ENCODE measurements around the gene VWA1.
"Not testable (repeated sequence)": the region's sequence is repeated elsewhere in the genome, so short reads cannot be mapped to it uniquely, and the experiment has no call there.

Gene VWA1

DNA sequence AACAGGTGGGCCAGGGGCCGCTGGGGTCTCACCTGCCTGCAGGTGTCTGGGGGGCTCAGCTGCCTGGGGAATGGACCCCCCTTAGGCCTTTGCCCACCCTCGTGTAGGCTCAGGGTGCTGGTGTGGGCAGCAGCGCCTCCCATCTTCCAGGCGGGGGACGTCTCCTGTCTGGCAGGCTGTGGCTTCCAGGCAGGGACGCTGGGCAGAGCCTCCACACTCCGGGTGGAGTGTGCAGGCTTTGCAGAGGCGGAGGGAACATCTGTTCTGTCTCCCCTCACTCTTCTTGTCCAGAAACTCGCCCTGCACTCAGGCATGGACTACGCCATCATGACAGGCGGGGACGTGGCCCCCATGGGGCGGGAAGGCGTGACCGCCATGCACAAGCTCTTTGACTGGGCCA is 20.4 kb downstream of the VWA1 start:
- DNase-seq (ENCODE audit: low spot score), result not testable (repeated sequence)

GRCh38 chr1:1456683-1457255 is 21.3 kb downstream of the VWA1 start:
- not testable (repeated sequence) for DNase-seq (ENCODE audit: low spot score)

- DNase-seq (ENCODE audit: low spot score), result not testable (repeated sequence)
Observed at GRCh38 chr1:1459156-1459555, 23.7 kb downstream of the VWA1 start.

- DNase-seq (ENCODE audit: low spot score), result not testable (repeated sequence)
Observed at GRCh38 chr1:1459711-1460110, 24.2 kb downstream of the VWA1 start.

- no peak for DNase-seq (ENCODE audit: low spot score)
Observed at GRCh38 chr1:1460540-1461130, 25.1 kb downstream of the VWA1 start.

DNA sequence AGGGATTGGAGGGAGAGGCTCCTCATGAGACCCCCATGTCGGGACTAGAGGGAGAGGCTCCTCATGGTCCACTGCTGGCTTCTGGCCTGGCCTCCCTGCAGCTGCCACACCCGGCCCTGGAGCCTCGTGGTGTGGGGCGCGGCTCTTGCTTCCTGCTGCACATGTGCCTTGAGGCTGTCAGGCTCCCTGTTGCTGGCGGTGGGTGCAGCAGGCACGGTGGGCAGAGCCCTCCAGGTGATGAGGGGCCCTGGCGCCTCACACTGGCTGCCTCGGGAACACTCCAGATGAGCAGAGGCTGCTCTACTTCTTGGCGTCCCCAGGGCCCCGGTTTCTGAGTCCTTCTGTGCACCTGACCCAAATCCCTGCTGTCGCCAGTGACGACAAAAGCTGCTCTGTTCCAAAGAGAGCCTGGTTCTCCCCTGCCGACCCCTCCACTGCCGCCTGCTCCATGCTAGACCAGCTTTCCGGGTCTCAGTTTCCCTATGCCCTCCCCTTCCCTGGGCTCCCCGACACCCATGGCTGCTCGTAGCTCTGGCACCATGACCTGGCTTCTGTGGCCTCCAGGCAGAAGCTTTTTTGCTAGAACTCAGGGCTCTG is 26.3 kb downstream of the VWA1 start:
- no peak for DNase-seq (ENCODE audit: low spot score)

GRCh38 chr1:1462318-1462966 is 27.0 kb downstream of the VWA1 start:
- DNase-seq (ENCODE audit: low spot score), result peak; percentile 61

DNA sequence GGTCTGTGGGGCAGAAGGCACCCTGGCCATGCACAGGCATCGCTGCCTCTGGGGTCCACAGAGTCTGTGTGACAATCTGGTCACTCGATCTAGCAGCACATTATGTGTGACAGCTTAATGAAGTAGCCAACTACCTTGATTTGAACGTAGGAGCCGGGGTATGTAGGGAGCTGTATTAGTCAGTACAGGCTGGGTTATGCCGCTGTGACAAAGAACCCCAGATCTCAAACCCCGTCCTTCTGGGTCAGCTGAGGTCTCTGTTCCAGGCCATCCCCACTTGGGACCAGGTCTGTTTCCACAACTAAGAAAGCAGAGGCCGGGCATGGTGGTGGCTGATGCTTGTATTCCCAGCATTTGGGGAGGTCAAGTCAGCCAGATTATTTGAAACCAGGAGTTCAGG is 27.8 kb downstream of the VWA1 start:
- DNase-seq (ENCODE audit: low spot score), result no peak

DNA sequence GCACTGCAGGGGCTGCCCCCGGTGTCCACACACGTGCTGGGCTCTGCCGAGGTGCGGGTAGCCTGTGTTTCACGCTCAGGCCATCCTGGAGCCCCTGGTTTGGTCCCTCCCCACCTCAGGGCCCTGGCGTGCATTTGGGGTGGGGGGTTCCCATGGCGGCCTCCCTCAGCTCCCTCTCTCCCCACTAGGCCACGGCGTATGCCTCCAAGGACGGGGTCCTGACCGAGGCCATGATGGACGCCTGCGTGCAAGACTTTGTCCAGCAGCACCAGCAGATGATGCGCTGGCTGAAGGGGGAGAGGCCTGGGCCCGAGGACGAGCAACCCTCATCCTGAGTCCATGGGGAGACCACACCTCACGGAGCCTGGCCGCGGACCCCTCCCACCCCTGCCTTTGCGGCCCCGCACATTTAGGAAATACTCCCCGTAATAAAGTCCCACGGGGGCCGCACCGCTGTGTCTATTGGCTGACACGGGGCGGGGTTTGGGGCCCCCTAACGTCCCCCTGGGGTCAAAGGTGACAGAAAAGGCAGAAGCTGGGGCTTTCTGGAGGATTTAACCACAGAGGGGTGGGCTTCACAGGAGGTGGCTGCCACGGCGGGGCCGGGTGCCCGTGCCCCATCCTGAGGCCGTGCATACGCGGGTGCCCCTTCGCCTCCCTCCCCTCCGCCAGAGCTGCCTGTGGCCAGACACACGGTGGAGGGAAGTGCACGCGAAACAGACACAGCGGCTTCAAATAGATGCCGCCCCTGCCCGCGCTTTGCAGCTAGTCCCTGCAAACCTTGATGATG is 32.9 kb downstream of the VWA1 start:
- DNase-seq (ENCODE audit: low spot score), result not testable (repeated sequence)

- DNase-seq (ENCODE audit: low spot score), result no peak
Observed at GRCh38 chr1:1470626-1471388, 35.3 kb downstream of the VWA1 start.

DNA sequence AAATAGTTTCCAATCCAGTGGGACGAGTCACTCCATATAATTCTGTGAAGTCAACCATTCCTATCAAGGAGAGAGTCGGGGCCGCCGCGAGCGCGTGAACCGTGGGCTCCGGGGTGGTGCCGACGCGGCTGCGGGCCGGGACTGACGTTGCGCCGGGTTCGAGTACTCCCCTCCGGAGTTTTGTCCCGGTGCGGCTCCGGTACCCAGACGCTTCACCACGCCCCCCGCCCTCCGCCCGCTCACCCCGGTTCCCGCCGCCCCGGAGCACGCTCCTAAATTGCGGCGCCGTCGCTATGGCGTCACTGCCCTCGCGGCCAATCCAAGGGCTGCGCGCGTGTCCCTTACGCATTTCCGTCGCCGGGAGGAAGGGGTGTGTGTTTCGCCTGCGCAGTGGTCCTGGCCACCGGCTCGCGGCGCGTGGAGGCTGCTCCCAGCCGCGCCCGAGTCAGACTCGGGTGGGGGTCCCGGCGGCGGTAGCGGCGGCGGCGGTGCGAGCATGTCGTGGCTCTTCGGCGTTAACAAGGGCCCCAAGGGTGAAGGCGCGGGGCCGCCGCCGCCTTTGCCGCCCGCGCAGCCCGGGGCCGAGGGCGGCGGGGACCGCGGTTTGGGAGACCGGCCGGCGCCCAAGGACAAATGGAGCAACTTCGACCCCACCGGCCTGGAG is 36.0 kb downstream of the VWA1 start, which contains the start of gene ATAD3B:
TSS of gene ATAD3B (plus strand) at position 377 of the 664 bp plus-strand sequence. CDS start at position 497, 120 bp downstream.
- peak; percentile 98 for DNase-seq (ENCODE audit: low spot score)

DNA sequence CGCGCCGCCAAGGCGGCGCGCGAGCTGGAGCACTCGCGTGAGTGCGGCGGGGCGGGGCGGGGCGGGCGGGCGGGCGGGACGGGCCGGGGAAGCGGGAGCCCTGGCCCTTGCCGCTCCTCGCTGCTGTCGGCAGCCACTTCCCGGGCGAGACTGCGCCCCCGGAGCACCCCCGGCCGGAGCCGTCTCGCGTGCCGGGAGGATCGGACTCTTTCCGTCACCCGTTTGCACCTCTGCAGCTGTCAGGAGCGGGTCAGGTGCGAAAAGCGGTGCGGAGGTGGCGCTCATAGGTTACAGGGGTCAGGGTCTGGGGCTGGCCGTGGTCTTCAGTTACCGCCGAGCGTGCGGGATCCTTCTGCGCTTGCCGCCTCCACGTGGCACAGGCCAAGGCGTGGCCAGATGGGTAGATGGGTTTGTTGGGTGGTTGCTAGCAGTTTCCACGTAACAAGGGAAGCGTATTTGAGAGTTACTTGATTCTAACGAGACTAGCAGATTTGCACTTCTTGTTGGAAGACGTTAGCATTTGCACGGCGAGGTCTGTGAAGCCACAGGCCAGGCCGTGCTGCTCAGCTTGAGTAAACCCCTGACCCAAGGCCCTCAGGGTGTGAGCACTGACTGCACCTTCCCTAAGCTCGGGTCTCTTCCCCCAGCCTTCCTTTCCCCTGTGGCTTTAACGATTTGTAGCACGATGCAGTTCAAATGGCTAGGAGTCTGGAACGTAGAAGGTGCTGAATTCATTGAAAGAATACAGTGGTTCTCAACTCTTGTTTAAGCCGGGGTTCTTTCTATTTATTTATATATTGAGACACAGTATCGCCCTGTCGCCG is 36.8 kb downstream of the VWA1 start:
- not testable (repeated sequence) for DNase-seq (ENCODE audit: low spot score)

DNA sequence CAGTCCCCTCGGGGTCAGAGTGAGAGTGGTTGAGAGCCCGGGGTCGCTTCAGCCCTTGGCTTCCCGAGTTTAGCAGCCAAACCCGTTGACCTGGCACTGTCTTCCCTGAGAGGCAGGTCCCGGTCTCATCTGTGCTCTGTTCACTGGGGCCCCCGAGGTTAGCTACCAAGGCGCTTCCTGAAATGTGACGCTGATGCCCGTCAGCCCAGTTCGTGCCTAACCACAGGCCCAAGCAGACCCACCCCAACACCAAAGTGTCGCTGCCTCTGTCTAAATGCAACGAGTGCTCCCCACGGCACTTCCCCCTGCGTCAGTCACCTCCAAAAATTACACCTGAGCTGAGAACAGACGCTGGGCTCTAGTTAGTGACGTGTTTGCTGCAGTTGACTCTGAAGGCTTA is 40.5 kb downstream of the VWA1 start:
- not testable (repeated sequence) for DNase-seq (ENCODE audit: low spot score)

DNA sequence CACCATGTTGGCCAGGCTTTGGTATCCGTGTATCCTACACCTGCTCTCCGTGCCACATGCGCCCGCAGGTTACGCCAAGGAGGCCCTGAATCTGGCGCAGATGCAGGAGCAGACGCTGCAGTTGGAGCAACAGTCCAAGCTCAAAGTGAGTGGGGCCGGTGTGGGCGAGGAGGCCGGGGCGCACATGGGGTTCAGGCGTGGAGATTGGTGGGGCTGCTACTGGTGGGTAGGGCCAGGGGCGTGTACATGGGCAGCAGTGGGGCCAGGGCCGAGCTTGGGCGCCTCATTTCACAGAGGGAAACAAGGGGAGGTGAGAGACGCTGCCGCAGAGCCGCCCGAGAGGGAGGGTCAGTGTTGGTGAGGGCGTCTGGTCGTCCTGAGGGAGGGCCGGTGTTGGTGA is 41.7 kb downstream of the VWA1 start:
- no peak for DNase-seq (ENCODE audit: low spot score)

DNA sequence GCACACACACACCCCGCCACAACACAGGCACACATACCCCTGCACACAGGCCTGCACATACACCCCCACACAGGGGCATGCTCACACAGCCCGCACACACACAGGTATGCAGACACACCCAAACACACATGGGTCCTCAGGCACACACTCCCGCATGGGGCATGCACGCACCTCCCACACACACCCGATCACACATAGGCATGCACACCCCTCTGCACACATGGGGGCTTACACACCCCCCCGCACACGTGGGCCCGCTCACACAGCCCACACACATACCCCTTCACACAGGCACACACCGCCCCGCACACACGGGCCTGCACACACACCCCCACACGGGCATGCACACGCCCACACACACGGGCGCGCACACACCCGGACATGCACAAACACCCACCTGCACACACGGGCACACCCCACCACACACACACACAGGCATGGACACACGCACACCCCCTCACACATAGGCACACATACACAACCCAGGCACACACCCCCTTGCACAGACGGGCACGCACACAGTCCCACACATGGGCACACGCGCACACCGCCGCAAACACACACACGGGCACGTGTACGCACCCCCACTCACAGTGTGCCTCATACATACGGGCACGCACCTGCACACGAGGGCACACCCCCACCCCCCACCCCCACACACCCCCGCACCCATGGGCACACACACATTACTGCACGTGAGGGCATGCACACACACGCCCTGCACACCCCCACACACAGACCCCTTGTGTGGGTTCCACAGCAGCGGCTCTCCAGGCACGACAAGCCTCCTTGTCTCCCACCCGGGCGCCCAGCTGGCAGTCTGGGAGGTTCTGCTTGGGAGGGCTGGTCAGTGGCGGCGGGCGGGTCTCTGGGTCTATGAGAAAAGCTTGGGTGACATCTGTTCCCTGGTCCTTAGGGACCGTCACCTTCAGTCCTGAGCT is 44.3 kb downstream of the VWA1 start:
- peak; percentile 16 for DNase-seq (ENCODE audit: low spot score)

GRCh38 chr1:1480488-1480867 is 45.0 kb downstream of the VWA1 start:
- DNase-seq (ENCODE audit: low spot score), result peak; percentile 1

DNA sequence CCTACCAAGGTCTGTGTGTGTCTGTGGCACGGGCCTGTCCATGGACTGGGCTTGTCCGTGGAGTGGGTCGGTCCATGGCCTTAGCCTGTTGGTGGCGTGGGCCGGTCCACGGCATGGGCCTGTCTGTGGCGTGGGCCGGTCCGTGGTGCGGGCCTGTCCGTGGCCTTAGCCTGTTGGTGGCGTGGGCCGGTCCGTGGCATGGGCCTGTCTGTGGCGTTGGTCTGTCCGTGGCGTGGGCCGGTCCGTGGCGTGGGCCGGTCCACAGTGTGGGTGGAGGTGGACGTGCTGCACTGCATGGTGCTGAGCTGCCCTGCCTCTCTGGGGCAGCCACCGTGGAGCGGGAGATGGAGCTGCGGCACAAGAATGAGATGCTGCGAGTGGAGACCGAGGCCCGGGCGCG is 46.3 kb downstream of the VWA1 start:
- peak; percentile 12 for DNase-seq (ENCODE audit: low spot score)

DNA sequence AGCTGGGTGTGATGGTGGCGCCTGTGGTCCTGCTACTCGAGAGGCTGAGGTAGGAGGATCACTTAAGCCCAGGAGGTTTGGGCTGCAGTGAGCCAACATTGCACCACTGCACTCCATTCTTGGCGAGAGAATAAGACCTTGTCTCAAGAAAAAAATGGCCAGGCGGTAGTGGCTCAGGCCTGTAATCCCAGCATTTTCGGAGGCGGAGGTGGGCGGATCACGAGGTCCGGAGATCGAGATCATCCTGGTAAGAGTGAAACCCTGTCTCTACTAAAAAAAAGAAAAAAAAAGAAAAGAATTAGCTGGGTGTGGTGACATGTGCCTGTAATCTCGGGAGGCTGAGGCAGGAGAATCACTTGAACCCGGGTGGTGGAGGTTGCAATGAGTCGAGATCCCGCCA is 47.4 kb downstream of the VWA1 start:
- DNase-seq (ENCODE audit: low spot score), result no peak

- DNase-seq (ENCODE audit: low spot score), result peak; percentile 2
Observed at GRCh38 chr1:1483714-1484113, 48.2 kb downstream of the VWA1 start.
